Activated CD8-positive, alpha-beta T cell treated with anti-CD3 and anti-CD28 coated beads, Interleukin-2, amount 10 ng/mL, durations not matched to agents 7 days and 5 days (primary cell): Measurements from ENCODE around the gene SCN2B. TPM values are rescaled to one million over a fixed set of nuclear protein-coding genes. Genes with fewer than 3 reads are reported as not detected.
A peak's percentile ranks its signal among the peaks of the same experiment; 100 is the strongest.

Experiments used
- ATAC-seq: fragments of 150-1000 bp; cut with Tn5 transposase; one replicate; pipeline ENCODE4 v1.10.0; 2021; ENCODE audit warnings: moderate library complexity
- CTCF ChIA-PET: fragments of 350-600 bp; sonication (Branson Sonifier 250); formaldehyde crosslinking; loops from one replicate; lab custom pipeline; 2021; ENCODE audit warnings: antibody characterized with exemption; lab: Charles Lee
- POLR2A ChIA-PET: fragments of 350-600 bp; sonication (Branson Sonifier 250); formaldehyde crosslinking; loops from one replicate; lab custom pipeline; 2021; ENCODE audit warnings: antibody characterized with exemption; lab: Charles Lee
- DNase-seq: peaks from one replicate; pipeline ENCODE4 v3.0.0-alpha.2; 2020
- H3K27ac Mint-ChIP-seq: one replicate; pipeline ENCODE4 v1.8.0; 2021; ENCODE audit warnings: mild to moderate bottlenecking, mixed read lengths
- H3K27me3 Mint-ChIP-seq: one replicate; pipeline ENCODE4 v1.8.0; 2021; ENCODE audit warnings: low read depth, mixed read lengths
- H3K36me3 Mint-ChIP-seq: one replicate; pipeline ENCODE4 v1.8.0; 2021; ENCODE audit warnings: low read depth, mixed read lengths
- H3K4me1 Mint-ChIP-seq: one replicate; pipeline ENCODE4 v1.8.0; 2021; ENCODE audit warnings: low read depth, mixed read lengths
- H3K4me3 Mint-ChIP-seq: one replicate; pipeline ENCODE4 v1.8.0; 2021; ENCODE audit warnings: mild to moderate bottlenecking, mixed read lengths
- H3K9me3 Mint-ChIP-seq: one replicate; pipeline ENCODE4 v1.8.0; 2022; ENCODE audit warnings: mixed read lengths; ENCODE audit not compliant: insufficient read depth
- total RNA-seq, 2 experiments: library from RNA; stranded (reverse); gene quantifications; one replicate each; pipeline ENCODE4 v1.2.3, GENCODE V29; 2021

Gene SCN2B
- total RNA-seq, result not detected

GRCh38 chr11:118175993-118176777 is at the start of gene SCN2B:
TSS of gene SCN2B (minus strand) at chr11:118176639. CDS start at chr11:118176431, 208 bp downstream.
- ChIA-PET POLR2A (interaction anchor here (0.6 to 0.7 kb wide), 2 partner anchors 68 to 468 kb away, joined by 3 to 9 read pairs; no protein-coding TSS in a partner anchor), CTCF (interaction anchor here (0.8 to 1.4 kb wide), 2 partner anchors 104 to 114 kb away, joined by 3 read pairs; no protein-coding TSS in a partner anchor)
- DNase-seq (no peak), ATAC-seq (no peak)
- H3K4me3 Mint-ChIP-seq, result no peak within 1 kb of the TSS
- no peak within 1 kb of the TSS for H3K27ac Mint-ChIP-seq
- H3K27me3 Mint-ChIP-seq, result peaks cover 14% of the 10 kb centered on the region
- peaks cover 12% of the 10 kb centered on the region for H3K4me1 Mint-ChIP-seq
- H3K9me3 Mint-ChIP-seq, result no peaks in the 10 kb centered on the region
- no peaks in the 10 kb centered on the region for H3K36me3 Mint-ChIP-seq

- CTCF ChIA-PET, result interaction anchor here (0.8 to 8.4 kb wide), 10 partner anchors 9 to 81 kb away, joined by 3 to 88 read pairs (median 22); no protein-coding TSS in a partner anchor
- Mint-ChIP-seq H3K27ac (peak within 1 kb of the TSS; percentile 91), H3K36me3 (peaks cover 81% of the 10 kb centered on the region), H3K4me3 (peak within 1 kb of the TSS; percentile 85), H3K4me1 (peaks cover 29% of the 10 kb centered on the region), H3K9me3 (no peaks in the 10 kb centered on the region), H3K27me3 (no peaks in the 10 kb centered on the region)
- ATAC-seq (peak; percentile 70), DNase-seq (peak; percentile 86)
- POLR2A ChIA-PET, result interaction anchor here (0.7 to 9.6 kb wide), 21 partner anchors 12 to 254 kb away, joined by 3 to 106 read pairs (median 5); partner anchors contain the start of genes CD3D, CD3G, MPZL3 and UBE4A
Measured at GRCh38 chr11:118224511-118225188, 48.2 kb upstream of the SCN2B start, which contains the start of gene JAML. TSS of gene JAML (minus strand) at chr11:118225011. CDS start at chr11:118214866, 10,145 bp downstream.

- ATAC-seq, result peak; percentile 47
- Mint-ChIP-seq H3K9me3 (no peaks in the 10 kb centered on the region), H3K4me1 (peaks cover 36% of the 10 kb centered on the region), H3K27me3 (no peaks in the 10 kb centered on the region), H3K4me3 (peak overlapping the region; percentile 85), H3K36me3 (peaks cover 81% of the 10 kb centered on the region), H3K27ac (peak overlapping the region; percentile 91)
- DNase-seq, result peak; percentile 71
- ChIA-PET POLR2A (interaction anchor here (0.8 to 9.6 kb wide), 18 partner anchors 11 to 175 kb away, joined by 3 to 106 read pairs (median 5); partner anchors contain the start of genes CD3D, CD3G, MPZL3 and UBE4A), CTCF (interaction anchor here (0.8 to 8.4 kb wide), 8 partner anchors 10 to 72 kb away, joined by 3 to 88 read pairs (median 34); no protein-coding TSS in a partner anchor)
Measured at GRCh38 chr11:118223992-118224391, 47.6 kb upstream of the SCN2B start.

- H3K27me3 Mint-ChIP-seq, result no peaks in the 10 kb centered on the region
- ChIA-PET CTCF (interaction anchor here (1.2 to 8.4 kb wide), 5 partner anchors 10 to 25 kb away, joined by 3 to 88 read pairs (median 53); no protein-coding TSS in a partner anchor), POLR2A (interaction anchor here (1.1 to 9.6 kb wide), 11 partner anchors 11 to 122 kb away, joined by 3 to 106 read pairs (median 17); partner anchors contain the start of genes CD3D, CD3G and MPZL3)
- H3K27ac Mint-ChIP-seq, result peak overlapping the region; percentile 91
- DNase-seq, result no peak
- peak; percentile 1 for ATAC-seq
- peak overlapping the region; percentile 85 for H3K4me3 Mint-ChIP-seq
- no peaks in the 10 kb centered on the region for H3K9me3 Mint-ChIP-seq
- H3K36me3 Mint-ChIP-seq, result peaks cover 83% of the 10 kb centered on the region
- H3K4me1 Mint-ChIP-seq, result peaks cover 40% of the 10 kb centered on the region
Measured at GRCh38 chr11:118223570-118223969, 47.1 kb upstream of the SCN2B start.

GRCh38 chr11:118222437-118222836 is 46.0 kb upstream of the SCN2B start:
- POLR2A ChIA-PET, result interaction anchor here (0.6 to 10.6 kb wide), 8 partner anchors 8 to 120 kb away, joined by 3 to 101 read pairs (median 6); partner anchors contain the start of genes CD3D, CD3E and MPZL3
- H3K36me3 Mint-ChIP-seq, result peaks cover 84% of the 10 kb centered on the region
- peak overlapping the region; percentile 85 for H3K4me3 Mint-ChIP-seq
- H3K4me1 Mint-ChIP-seq, result peaks cover 52% of the 10 kb centered on the region
- ATAC-seq, result no peak
- CTCF ChIA-PET, result interaction anchor here (1.5 to 10.1 kb wide), 6 partner anchors 9 to 51 kb away, joined by 3 to 128 read pairs (median 18); partner anchors contain the start of gene MPZL3
- H3K27ac Mint-ChIP-seq, result peak overlapping the region; percentile 88
- H3K27me3 Mint-ChIP-seq, result no peaks in the 10 kb centered on the region
- DNase-seq, result no peak
- no peaks in the 10 kb centered on the region for H3K9me3 Mint-ChIP-seq

- H3K36me3 Mint-ChIP-seq, result peaks cover 86% of the 10 kb centered on the region
- peak overlapping the region; percentile 81 for H3K27ac Mint-ChIP-seq
- ChIA-PET CTCF (interaction anchor here (0.7 to 10.1 kb wide), 11 partner anchors 8 to 92 kb away, joined by 3 to 128 read pairs (median 4); partner anchors contain the start of gene MPZL3), POLR2A (interaction anchor here (0.7 to 10.6 kb wide), 7 partner anchors 13 to 117 kb away, joined by 3 to 101 read pairs (median 7); partner anchors contain the start of genes CD3E and MPZL3)
- H3K9me3 Mint-ChIP-seq, result no peaks in the 10 kb centered on the region
- ATAC-seq (no peak), DNase-seq (peak; percentile 48)
- H3K4me3 Mint-ChIP-seq, result peak overlapping the region; percentile 85
- no peaks in the 10 kb centered on the region for H3K27me3 Mint-ChIP-seq
- peaks cover 62% of the 10 kb centered on the region for H3K4me1 Mint-ChIP-seq
Measured at GRCh38 chr11:118221419-118221818, 45.0 kb upstream of the SCN2B start.

- Mint-ChIP-seq H3K4me3 (peak overlapping the region; percentile 85), H3K4me1 (peaks cover 77% of the 10 kb centered on the region), H3K27me3 (no peaks in the 10 kb centered on the region), H3K27ac (peak overlapping the region; percentile 81), H3K9me3 (no peaks in the 10 kb centered on the region), H3K36me3 (peaks cover 77% of the 10 kb centered on the region)
- POLR2A ChIA-PET, result interaction anchor here (0.7 to 10.6 kb wide), 5 partner anchors 10 to 140 kb away, joined by 3 to 101 read pairs (median 6); partner anchors contain the start of genes MPZL3 and UBE4A
- CTCF ChIA-PET, result interaction anchor here (1.2 to 10.1 kb wide), 5 partner anchors 14 to 76 kb away, joined by 5 to 128 read pairs (median 6); partner anchors contain the start of gene MPZL3
- DNase-seq, result no peak
- no peak for ATAC-seq
Measured at GRCh38 chr11:118219732-118220131, 43.3 kb upstream of the SCN2B start.

GRCh38 chr11:118219244-118219643 is 42.8 kb upstream of the SCN2B start:
- Mint-ChIP-seq H3K27ac (peak overlapping the region; percentile 81), H3K4me1 (peaks cover 82% of the 10 kb centered on the region), H3K4me3 (peak overlapping the region; percentile 85), H3K27me3 (no peaks in the 10 kb centered on the region), H3K9me3 (no peaks in the 10 kb centered on the region), H3K36me3 (peaks cover 79% of the 10 kb centered on the region)
- ATAC-seq, result no peak
- CTCF ChIA-PET, result interaction anchor here (0.9 to 10.1 kb wide), 8 partner anchors 14 to 76 kb away, joined by 3 to 128 read pairs (median 5); partner anchors contain the start of gene MPZL3
- DNase-seq, result no peak
- POLR2A ChIA-PET, result interaction anchor here (0.7 to 10.6 kb wide), 4 partner anchors 10 to 140 kb away, joined by 3 to 101 read pairs (median 46); partner anchors contain the start of gene UBE4A

- DNase-seq (no peak), ATAC-seq (peak; percentile 31)
- peaks cover 98% of the 10 kb centered on the region for H3K4me1 Mint-ChIP-seq
- ChIA-PET CTCF (interaction anchor here (0.6 to 10.1 kb wide), 6 partner anchors 12 to 181 kb away, joined by 3 to 128 read pairs (median 4); no protein-coding TSS in a partner anchor), POLR2A (interaction anchor here (0.9 to 11.8 kb wide), 6 partner anchors 8 to 123 kb away, joined by 3 to 106 read pairs (median 10); partner anchors contain the start of genes JAML, MPZL2 and MPZL3)
- peak overlapping the region; percentile 94 for H3K27ac Mint-ChIP-seq
- no peaks in the 10 kb centered on the region for H3K27me3 Mint-ChIP-seq
- peaks cover 81% of the 10 kb centered on the region for H3K36me3 Mint-ChIP-seq
- H3K4me3 Mint-ChIP-seq, result peak overlapping the region; percentile 76
- no peaks in the 10 kb centered on the region for H3K9me3 Mint-ChIP-seq
Measured at GRCh38 chr11:118217575-118217974, 41.1 kb upstream of the SCN2B start.
